ENCODE measurements around the gene GTF2I. TPM values are rescaled to one million over a fixed set of nuclear protein-coding genes. Genes with fewer than 3 reads are reported as not detected.
"Not testable (repeated sequence)": the region's sequence is repeated elsewhere in the genome, so short reads cannot be mapped to it uniquely, and the experiment has no call there.

Gene GTF2I
- total RNA-seq, 1 donor, result 113 TPM

DNA sequence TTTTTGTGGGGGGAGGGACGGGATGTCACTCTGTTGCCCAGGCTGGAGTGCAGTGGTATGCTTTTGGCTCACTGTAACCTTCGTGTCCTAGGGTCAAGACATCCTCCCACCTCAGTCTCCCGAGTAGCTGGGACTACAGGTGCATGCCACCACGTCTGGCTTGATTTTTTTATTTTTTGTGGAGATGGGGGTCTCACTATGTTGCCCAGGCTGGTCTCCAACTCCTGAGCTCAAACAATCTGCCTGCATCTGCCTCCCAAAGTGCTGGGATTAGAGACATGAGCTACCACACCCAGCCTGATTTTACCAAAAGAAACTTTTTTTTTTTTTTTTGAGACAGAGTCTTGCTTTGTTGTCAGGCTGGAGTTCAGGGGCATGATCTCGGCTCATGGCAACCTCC is 10.0 kb downstream of the GTF2I start:
- H3K4me3 ChIP-seq (ENCODE audit: low read length); H3K27me3 ChIP-seq (ENCODE audit: insufficient read depth, low read length); H3K9me3 ChIP-seq (ENCODE audit: low read depth, low read length): not testable (repeated sequence)
- H3K4me1 ChIP-seq (ENCODE audit: insufficient read depth, low read length), result peaks cover 12% of the 10 kb centered on the region

DNA sequence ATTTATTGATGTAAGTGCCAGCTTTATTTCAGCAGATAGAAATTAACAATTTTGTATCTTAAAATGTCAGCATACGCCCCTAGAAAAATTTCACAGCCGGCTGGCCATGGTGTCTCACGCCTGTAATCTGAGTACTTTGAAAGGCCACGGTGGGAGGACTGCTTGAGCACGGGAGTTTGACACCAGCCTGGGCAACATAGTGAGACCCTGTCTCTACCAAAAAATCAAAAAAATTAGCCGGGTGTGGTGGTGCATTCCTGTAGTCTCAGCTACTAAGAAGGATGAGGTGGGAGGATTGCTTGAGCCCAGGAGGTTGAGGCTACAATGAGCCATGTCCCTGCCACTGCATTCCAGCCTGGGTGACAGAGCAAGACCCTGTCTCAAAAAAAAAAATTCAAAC is 14.1 kb downstream of the GTF2I start:
- no peak overlapping the region for H3K4me3 ChIP-seq (ENCODE audit: low read length)
- H3K9me3 ChIP-seq (ENCODE audit: low read depth, low read length), result no peaks in the 10 kb centered on the region
- H3K4me1 ChIP-seq (ENCODE audit: insufficient read depth, low read length), result no peaks in the 10 kb centered on the region
- no peaks in the 10 kb centered on the region for H3K27me3 ChIP-seq (ENCODE audit: insufficient read depth, low read length)

DNA sequence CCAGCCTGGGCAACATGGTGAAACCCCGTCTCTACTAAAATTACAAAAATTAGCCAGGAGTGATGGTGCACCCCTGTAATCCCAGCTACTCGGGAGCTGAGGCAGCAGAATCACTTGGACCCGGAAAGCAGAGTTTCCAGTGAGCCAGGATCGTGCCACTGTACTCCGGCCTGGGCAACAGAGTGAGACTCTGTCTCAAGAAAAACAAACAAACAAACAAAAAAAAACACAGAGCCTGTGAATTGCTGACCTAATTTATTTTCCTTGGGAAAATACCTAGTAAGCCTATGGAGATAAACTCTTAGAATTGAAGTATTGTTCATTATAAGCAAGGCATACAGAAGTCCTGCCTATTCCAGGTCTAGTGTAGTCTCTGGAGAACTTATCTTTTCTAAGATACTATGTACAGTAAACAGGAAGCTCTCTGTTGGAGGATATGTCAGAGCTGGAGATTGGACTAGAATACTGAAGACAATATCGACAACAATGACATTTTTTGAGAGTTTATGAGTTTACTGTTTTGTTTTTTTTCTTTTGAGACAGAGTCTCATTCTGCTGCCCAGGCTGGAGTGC is 14.9 kb downstream of the GTF2I start:
- no peaks in the 10 kb centered on the region for H3K4me1 ChIP-seq (ENCODE audit: insufficient read depth, low read length)

DNA sequence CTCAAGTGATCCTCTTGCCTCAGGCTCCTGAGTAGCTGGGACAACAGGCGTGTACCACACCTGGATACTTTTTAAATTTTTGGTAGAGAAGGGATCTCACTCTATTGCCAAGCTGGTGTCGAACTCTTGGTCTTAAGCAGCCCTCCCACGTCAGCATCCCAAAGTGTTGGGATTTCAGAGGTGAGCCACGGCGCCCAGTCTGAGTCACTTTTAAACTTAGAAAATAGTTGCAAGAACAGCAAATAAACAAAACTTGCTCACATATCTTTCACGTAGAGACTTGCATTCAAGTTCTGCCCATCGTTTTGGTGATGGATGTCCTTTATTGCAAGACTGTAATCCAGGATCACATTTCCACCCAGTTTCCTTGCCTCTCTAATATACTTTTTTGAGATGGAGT is 16.6 kb downstream of the GTF2I start:
- no peaks in the 10 kb centered on the region for H3K9me3 ChIP-seq (ENCODE audit: low read depth, low read length)
- no peaks in the 10 kb centered on the region for H3K27me3 ChIP-seq (ENCODE audit: insufficient read depth, low read length)
- H3K4me3 ChIP-seq (ENCODE audit: low read length), result no peak overlapping the region
- no peaks in the 10 kb centered on the region for H3K4me1 ChIP-seq (ENCODE audit: insufficient read depth, low read length)

More for the DNA sequence above, 14.9 kb downstream of the GTF2I start:
- Histone ChIP-seq H3K27me3 (ENCODE audit: insufficient read depth, low read length) (no peaks in the 10 kb centered on the region), H3K9me3 (ENCODE audit: low read depth, low read length) (no peaks in the 10 kb centered on the region), H3K4me3 (ENCODE audit: low read length) (no peak overlapping the region)

DNA sequence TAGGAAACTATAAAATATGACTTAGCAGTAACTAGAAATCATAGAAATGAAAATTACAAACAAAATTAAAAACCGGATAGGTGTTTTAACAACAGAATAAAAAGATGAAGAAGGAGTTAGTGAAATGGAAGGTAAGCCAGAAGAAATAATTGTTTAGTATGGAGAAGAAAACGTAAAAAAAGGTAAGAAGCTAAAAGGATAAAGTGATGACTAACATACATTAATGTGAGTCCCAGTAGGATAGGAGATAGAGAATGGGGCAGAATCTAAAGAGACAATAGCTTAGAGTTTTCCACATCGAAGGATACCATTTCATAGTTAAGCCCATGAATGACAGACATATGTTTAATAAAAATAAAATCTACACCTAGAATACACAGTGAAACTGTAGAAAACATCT is 25.3 kb downstream of the GTF2I start:
- H3K4me1 ChIP-seq (ENCODE audit: insufficient read depth, low read length), result no peaks in the 10 kb centered on the region
- no peaks in the 10 kb centered on the region for H3K9me3 ChIP-seq (ENCODE audit: low read depth, low read length)
- no peak overlapping the region for H3K4me3 ChIP-seq (ENCODE audit: low read length)
- H3K27me3 ChIP-seq (ENCODE audit: insufficient read depth, low read length), result no peaks in the 10 kb centered on the region

DNA sequence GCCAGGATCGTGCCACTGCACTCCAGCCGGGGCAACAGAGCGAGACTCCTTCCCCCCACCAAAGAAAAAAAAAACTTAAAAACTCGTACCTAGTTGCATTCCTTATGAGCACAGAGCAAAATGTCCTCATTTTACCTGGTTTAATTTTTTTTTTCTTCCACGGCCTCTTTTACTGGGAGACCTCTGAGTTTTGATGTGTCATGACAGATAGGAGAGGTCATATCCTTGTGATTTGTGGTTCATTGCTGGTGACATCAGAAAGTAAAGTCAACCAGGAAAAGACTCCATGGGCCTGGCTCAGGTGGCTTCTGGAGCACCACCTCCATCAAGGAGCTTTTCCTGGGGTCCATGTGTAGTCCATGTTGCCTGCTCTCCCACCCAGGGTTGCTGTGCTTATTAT is 26.3 kb downstream of the GTF2I start:
- Histone ChIP-seq H3K27me3 (ENCODE audit: insufficient read depth, low read length) (no peaks in the 10 kb centered on the region), H3K4me1 (ENCODE audit: insufficient read depth, low read length) (no peaks in the 10 kb centered on the region), H3K9me3 (ENCODE audit: low read depth, low read length) (no peaks in the 10 kb centered on the region), H3K4me3 (ENCODE audit: low read length) (no peak overlapping the region)

DNA sequence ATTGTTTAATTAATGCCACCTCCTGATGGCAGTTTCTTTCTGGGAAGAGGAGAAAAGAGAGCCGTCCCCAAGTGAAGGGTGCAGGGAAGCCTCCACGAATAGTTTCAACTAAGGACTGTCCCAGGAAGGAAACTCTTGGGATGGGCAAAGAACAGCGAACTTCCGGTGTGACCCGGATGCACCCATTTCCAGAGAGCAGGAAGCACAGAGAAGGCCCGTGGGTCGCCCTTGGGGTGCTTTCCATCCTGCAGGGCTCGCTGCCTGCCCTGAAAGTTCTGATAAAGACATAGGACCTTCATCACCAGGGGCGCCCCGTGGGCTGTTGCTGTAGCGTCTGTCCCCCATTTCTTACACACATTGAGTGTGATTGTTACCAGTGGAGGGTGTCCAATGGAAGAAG is 27.0 kb downstream of the GTF2I start:
- Histone ChIP-seq H3K27me3 (ENCODE audit: insufficient read depth, low read length) (no peaks in the 10 kb centered on the region), H3K4me1 (ENCODE audit: insufficient read depth, low read length) (no peaks in the 10 kb centered on the region), H3K4me3 (ENCODE audit: low read length) (no peak overlapping the region), H3K9me3 (ENCODE audit: low read depth, low read length) (no peaks in the 10 kb centered on the region)

DNA sequence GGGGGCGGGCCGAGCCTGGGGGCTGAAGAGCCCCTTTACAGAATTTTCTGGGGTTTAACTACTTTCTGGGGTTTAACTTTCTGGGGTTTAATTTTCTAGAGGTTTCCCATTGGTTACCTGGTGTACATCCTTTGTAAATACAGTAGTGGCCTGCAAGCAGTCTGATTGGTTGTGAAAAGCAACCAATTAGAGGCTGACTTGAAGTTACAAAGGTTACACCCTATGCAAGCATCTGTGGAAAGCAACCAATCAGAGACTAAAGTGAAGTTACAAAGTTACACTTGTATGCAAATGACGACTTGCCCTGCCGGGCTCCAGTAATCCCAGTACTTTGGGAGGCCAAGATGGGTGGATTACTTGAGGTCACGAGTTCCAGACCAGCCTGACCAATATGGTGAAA is 27.4 kb downstream of the GTF2I start:
- Histone ChIP-seq H3K27me3 (ENCODE audit: insufficient read depth, low read length) (no peaks in the 10 kb centered on the region), H3K4me3 (ENCODE audit: low read length) (no peak overlapping the region)

DNA sequence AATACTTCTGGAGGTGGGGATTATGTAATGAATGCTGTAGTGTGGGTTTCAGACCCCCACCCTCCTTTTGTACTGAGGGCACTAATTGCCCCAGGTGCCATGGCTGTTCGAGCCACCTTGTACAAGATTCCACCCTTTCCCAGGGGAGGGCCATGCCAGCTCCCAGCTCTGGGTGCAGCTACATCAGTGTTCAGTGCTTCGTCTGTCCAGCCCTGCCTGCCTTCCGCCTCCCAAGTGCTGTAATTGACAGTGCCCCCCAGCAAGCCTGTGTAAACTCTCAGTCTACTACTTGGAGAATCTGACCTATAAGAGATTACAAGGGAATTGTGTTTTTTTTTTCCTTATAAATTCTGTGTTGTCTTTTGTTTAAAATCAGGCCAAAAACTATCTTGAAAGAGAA is 33.0 kb downstream of the GTF2I start:
- no peak overlapping the region for H3K4me3 ChIP-seq (ENCODE audit: low read length)
- no peaks in the 10 kb centered on the region for H3K9me3 ChIP-seq (ENCODE audit: low read depth, low read length)
- no peaks in the 10 kb centered on the region for H3K4me1 ChIP-seq (ENCODE audit: insufficient read depth, low read length)
- H3K27me3 ChIP-seq (ENCODE audit: insufficient read depth, low read length), result no peaks in the 10 kb centered on the region

More for the DNA sequence above, 27.4 kb downstream of the GTF2I start:
- Histone ChIP-seq H3K9me3 (ENCODE audit: low read depth, low read length) (no peaks in the 10 kb centered on the region), H3K4me1 (ENCODE audit: insufficient read depth, low read length) (no peaks in the 10 kb centered on the region)

DNA sequence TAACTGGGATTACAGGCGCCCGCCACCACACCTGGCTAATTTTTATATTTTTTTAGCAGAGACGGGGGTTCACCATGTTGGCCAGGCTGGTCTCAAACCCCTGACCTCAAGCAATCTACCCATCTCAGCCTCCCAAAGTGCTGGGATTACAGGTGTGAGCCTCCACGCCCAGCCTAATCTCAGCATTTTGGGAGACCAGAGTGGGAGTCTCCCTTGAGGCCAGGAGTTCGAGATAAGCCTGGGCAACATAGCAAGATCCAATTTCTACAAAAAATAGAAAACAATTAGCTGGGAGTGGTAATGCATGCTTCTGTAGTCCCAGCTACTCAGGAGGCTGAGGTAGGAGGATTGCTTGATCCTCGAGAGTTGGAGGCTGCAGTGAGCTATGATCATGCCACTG is 46.9 kb downstream of the GTF2I start:
- H3K4me1 ChIP-seq (ENCODE audit: insufficient read depth, low read length); H3K9me3 ChIP-seq (ENCODE audit: low read depth, low read length); H3K27me3 ChIP-seq (ENCODE audit: insufficient read depth, low read length); H3K4me3 ChIP-seq (ENCODE audit: low read length): not testable (repeated sequence)

DNA sequence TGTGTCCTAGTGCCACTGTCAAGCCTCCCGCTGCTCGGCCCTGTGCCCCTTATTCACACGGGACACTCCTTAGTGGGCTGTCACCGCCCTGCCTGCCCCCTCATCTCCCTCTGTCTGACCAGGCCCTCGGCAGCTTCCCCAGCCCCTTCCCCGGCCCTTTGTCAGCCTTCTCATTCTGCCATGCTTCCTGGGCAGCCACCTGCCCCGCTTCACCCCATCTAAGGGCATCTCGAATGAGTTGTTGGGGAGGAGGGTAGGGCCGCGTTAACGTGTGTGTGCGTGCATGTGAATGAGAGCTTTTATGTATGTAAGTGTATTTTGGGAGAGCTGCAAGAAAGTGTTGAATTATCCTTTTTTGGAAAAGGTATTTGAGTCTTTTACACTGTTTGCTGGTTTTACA is 49.7 kb downstream of the GTF2I start:
- H3K4me3 ChIP-seq (ENCODE audit: low read length), result no peak overlapping the region
- no peaks in the 10 kb centered on the region for H3K9me3 ChIP-seq (ENCODE audit: low read depth, low read length)
- H3K4me1 ChIP-seq (ENCODE audit: insufficient read depth, low read length), result no peaks in the 10 kb centered on the region
- H3K27me3 ChIP-seq (ENCODE audit: insufficient read depth, low read length), result no peaks in the 10 kb centered on the region

DNA sequence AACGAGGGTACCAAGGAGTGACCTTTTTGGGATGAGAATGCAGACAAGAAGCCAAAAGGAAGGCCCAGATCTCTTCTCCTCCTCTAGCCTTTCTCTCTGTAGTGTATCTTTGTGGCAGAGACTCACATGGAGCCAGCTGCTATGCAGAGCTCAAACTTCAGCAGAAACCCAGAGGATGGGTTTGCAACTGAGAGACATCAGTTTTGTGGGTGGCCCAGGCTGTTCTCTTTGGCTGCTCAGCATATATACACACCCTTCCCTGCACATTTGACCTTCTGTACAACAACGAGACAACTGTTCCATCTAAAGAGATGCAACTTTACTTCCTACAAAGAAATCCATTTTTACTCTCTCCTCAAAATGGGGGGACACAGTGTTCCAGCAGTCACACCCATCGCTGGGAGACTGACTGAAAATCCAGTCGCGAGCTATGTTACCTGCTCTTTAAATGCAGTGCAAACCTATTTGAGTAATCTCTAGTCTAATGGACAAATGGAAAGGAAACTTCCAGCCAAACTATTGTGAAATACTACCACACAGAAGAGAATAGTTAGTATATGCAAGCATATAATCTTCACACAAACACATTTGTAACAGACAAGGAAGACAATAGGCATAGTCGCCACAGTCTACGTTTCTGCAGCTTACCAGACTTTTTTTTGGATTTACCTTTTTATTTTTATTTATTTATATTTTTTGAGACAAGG is 51.2 kb downstream of the GTF2I start:
- Histone ChIP-seq H3K4me1 (ENCODE audit: insufficient read depth, low read length) (no peaks in the 10 kb centered on the region), H3K4me3 (ENCODE audit: low read length) (no peak overlapping the region), H3K9me3 (ENCODE audit: low read depth, low read length) (peaks cover 10% of the 10 kb centered on the region), H3K27me3 (ENCODE audit: insufficient read depth, low read length) (no peaks in the 10 kb centered on the region)

DNA sequence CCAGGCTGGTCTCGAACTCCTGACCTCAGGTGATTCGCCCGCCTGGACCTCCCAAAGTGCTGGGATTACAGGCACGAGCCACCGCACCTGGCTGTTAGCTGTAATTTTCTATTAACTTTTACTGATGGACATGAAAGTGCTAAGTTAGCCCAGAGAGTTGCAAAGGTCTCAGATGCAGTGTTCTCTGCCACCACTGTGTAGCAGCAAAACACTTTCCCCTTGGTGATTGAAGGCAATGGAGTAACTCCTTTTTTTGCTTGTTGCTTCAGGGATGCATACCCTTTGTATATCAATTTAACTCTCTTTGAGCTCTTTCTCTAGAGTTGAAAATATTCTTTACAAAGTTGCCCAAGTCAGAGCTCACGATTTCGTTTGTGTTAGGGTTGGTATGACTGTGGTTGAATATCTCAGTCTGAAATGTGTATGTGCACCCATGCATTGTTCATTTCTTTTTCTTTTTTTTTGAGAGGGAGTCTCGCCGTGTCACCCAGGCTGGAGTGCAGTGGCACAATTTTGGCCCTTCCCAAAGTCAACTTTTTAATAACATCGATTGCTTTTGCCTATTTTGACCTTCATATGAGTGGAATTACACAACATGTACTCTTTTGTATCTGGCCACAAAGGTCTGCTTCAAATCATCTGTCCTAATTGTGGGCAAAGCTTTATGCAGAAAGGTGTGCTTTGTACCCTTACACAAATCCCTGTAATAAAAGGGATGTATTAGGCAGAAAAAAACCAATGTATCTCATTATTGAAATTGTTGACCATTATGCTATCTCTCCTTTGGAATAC is 52.6 kb downstream of the GTF2I start:
- Histone ChIP-seq H3K4me3 (ENCODE audit: low read length) (no peak overlapping the region), H3K4me1 (ENCODE audit: insufficient read depth, low read length) (no peaks in the 10 kb centered on the region), H3K9me3 (ENCODE audit: low read depth, low read length) (peaks cover 12% of the 10 kb centered on the region), H3K27me3 (ENCODE audit: insufficient read depth, low read length) (no peaks in the 10 kb centered on the region)

DNA sequence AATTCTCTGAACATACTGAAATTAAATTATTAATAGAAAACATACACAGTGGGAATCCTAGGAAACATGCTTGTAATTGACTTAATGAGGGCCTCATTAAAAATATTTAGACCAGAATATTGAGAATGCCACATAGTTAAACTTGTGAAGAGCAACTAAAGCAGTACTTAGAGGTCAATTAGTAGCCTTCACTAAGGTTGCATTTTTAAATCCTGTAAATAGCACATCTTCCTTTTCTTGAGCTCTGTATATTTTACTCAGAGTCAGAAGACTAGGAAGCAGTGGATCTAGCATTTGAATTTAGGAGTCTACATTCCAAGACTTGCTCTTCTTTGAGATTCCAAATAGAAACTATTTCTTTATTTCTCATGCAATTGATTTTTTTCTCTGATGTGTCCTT is 56.0 kb downstream of the GTF2I start:
- Histone ChIP-seq H3K4me3 (ENCODE audit: low read length) (no peak overlapping the region), H3K27me3 (ENCODE audit: insufficient read depth, low read length) (no peaks in the 10 kb centered on the region), H3K4me1 (ENCODE audit: insufficient read depth, low read length) (no peaks in the 10 kb centered on the region), H3K9me3 (ENCODE audit: low read depth, low read length) (peaks cover 12% of the 10 kb centered on the region)

DNA sequence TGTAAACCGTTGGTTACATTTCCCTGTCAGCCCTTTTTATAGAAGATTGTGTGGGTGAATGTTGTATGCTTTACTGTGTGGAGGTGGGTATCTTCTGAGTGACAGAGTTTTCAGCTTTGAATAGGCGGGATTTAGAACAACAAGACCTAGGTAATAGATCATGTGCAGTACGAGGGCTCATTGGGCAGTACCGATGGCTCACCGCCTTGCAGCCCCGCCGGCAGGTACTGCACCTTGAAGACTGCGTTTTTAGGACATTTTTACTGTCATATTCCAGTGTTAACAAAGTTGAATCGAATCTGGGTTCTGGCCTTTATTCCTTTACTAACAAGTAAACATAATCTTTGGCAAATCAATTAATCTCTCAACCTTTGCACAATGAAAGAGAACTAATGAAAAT is 60.4 kb downstream of the GTF2I start:
- Histone ChIP-seq H3K27me3 (ENCODE audit: insufficient read depth, low read length) (no peaks in the 10 kb centered on the region), H3K9me3 (ENCODE audit: low read depth, low read length) (peaks cover 10% of the 10 kb centered on the region), H3K4me3 (ENCODE audit: low read length) (no peak overlapping the region), H3K4me1 (ENCODE audit: insufficient read depth, low read length) (no peaks in the 10 kb centered on the region)
